Measurements from ENCODE around the gene TCF4.

TCF4 gene

GRCh38 chr18:55491616-55492015 lies 96.4 kb downstream of the TCF4 start:
- DNase-seq: no peak
- H3K36me3 Mint-ChIP-seq (ENCODE audit: low read depth): no peaks in the 10 kb centered on the region
- no peaks in the 10 kb centered on the region for H3K9me3 Mint-ChIP-seq
- no peak overlapping the region for H3K27ac Mint-ChIP-seq
- H3K4me3 Mint-ChIP-seq: no peak overlapping the region
- H3K27me3 Mint-ChIP-seq: peaks cover 42% of the 10 kb centered on the region
- H3K4me1 Mint-ChIP-seq (ENCODE audit: low read depth): peaks cover 16% of the 10 kb centered on the region

- Mint-ChIP-seq H3K4me1 (ENCODE audit: low read depth) (peaks cover 16% of the 10 kb centered on the region), H3K27ac (peak overlapping the region; percentile 82), H3K4me3 (peak overlapping the region; percentile 1), H3K27me3 (peaks cover 43% of the 10 kb centered on the region), H3K9me3 (no peaks in the 10 kb centered on the region), H3K36me3 (ENCODE audit: low read depth) (no peaks in the 10 kb centered on the region)
- DNase-seq: no peak
These were observed 98.7 kb downstream of the TCF4 start for GRCh38 chr18:55489034-55489986.

- Mint-ChIP-seq H3K27ac (no peak overlapping the region), H3K9me3 (no peaks in the 10 kb centered on the region), H3K27me3 (peaks cover 40% of the 10 kb centered on the region), H3K4me1 (ENCODE audit: low read depth) (peaks cover 16% of the 10 kb centered on the region), H3K4me3 (no peak overlapping the region), H3K36me3 (ENCODE audit: low read depth) (no peaks in the 10 kb centered on the region)
- no peak for DNase-seq
These were observed 99.5 kb downstream of the TCF4 start for GRCh38 chr18:55488473-55488872.

- no peak for DNase-seq
- Mint-ChIP-seq H3K4me3 (no peak overlapping the region), H3K9me3 (no peaks in the 10 kb centered on the region), H3K36me3 (ENCODE audit: low read depth) (no peaks in the 10 kb centered on the region), H3K27me3 (peaks cover 37% of the 10 kb centered on the region), H3K27ac (no peak overlapping the region), H3K4me1 (ENCODE audit: low read depth) (peaks cover 16% of the 10 kb centered on the region)
These were observed 100.0 kb downstream of the TCF4 start for GRCh38 chr18:55487997-55488396.

GRCh38 chr18:55486936-55487335 lies 101.1 kb downstream of the TCF4 start:
- DNase-seq: no peak
- Mint-ChIP-seq H3K9me3 (no peaks in the 10 kb centered on the region), H3K36me3 (ENCODE audit: low read depth) (no peaks in the 10 kb centered on the region), H3K4me1 (ENCODE audit: low read depth) (peaks cover 19% of the 10 kb centered on the region), H3K27ac (no peak overlapping the region), H3K27me3 (peaks cover 28% of the 10 kb centered on the region), H3K4me3 (no peak overlapping the region)

GRCh38 chr18:55485666-55486065 lies 102.3 kb downstream of the TCF4 start:
- H3K4me3 Mint-ChIP-seq: no peak overlapping the region
- H3K36me3 Mint-ChIP-seq (ENCODE audit: low read depth): no peaks in the 10 kb centered on the region

GRCh38 chr18:55484773-55485172 lies 103.2 kb downstream of the TCF4 start:
- no peak overlapping the region for H3K4me3 Mint-ChIP-seq
- no peak overlapping the region for H3K27ac Mint-ChIP-seq
- H3K36me3 Mint-ChIP-seq (ENCODE audit: low read depth): no peaks in the 10 kb centered on the region
- H3K4me1 Mint-ChIP-seq (ENCODE audit: low read depth): peaks cover 16% of the 10 kb centered on the region
- no peak for DNase-seq
- H3K27me3 Mint-ChIP-seq: peaks cover 14% of the 10 kb centered on the region
- H3K9me3 Mint-ChIP-seq: no peaks in the 10 kb centered on the region

More at GRCh38 chr18:55485666-55486065, 102.3 kb downstream of the TCF4 start:
- peaks cover 19% of the 10 kb centered on the region for H3K4me1 Mint-ChIP-seq (ENCODE audit: low read depth)
- no peaks in the 10 kb centered on the region for H3K9me3 Mint-ChIP-seq
- no peak for DNase-seq
- H3K27me3 Mint-ChIP-seq: peaks cover 15% of the 10 kb centered on the region
- no peak overlapping the region for H3K27ac Mint-ChIP-seq

- H3K36me3 Mint-ChIP-seq (ENCODE audit: low read depth): no peaks in the 10 kb centered on the region
- H3K9me3 Mint-ChIP-seq: no peaks in the 10 kb centered on the region
- H3K27me3 Mint-ChIP-seq: peaks cover 14% of the 10 kb centered on the region
- no peak overlapping the region for H3K27ac Mint-ChIP-seq
- no peak for DNase-seq
- H3K4me3 Mint-ChIP-seq: no peak overlapping the region
- peaks cover 8% of the 10 kb centered on the region for H3K4me1 Mint-ChIP-seq (ENCODE audit: low read depth)
These were observed 104.6 kb downstream of the TCF4 start for GRCh38 chr18:55483266-55483871.

GRCh38 chr18:55479656-55480420 lies 108.2 kb downstream of the TCF4 start:
- Mint-ChIP-seq H3K36me3 (ENCODE audit: low read depth) (no peaks in the 10 kb centered on the region), H3K9me3 (no peaks in the 10 kb centered on the region), H3K27ac (no peak overlapping the region), H3K4me3 (no peak overlapping the region), H3K27me3 (no peaks in the 10 kb centered on the region), H3K4me1 (ENCODE audit: low read depth) (peaks cover 25% of the 10 kb centered on the region)
- no peak for DNase-seq

GRCh38 chr18:55477860-55478581 lies 110.0 kb downstream of the TCF4 start:
- Mint-ChIP-seq H3K4me3 (peak overlapping the region; percentile 75), H3K9me3 (no peaks in the 10 kb centered on the region), H3K4me1 (ENCODE audit: low read depth) (peaks cover 25% of the 10 kb centered on the region), H3K36me3 (ENCODE audit: low read depth) (no peaks in the 10 kb centered on the region), H3K27ac (peak overlapping the region; percentile 82), H3K27me3 (no peaks in the 10 kb centered on the region)
- DNase-seq: no peak

GRCh38 chr18:55477499-55477859 lies 110.5 kb downstream of the TCF4 start:
- Mint-ChIP-seq H3K4me3 (peak overlapping the region; percentile 75), H3K27ac (peak overlapping the region; percentile 82), H3K9me3 (no peaks in the 10 kb centered on the region), H3K36me3 (ENCODE audit: low read depth) (no peaks in the 10 kb centered on the region), H3K27me3 (no peaks in the 10 kb centered on the region), H3K4me1 (ENCODE audit: low read depth) (peaks cover 22% of the 10 kb centered on the region)
- DNase-seq: peak; percentile 42

GRCh38 chr18:55475916-55476315 lies 112.1 kb downstream of the TCF4 start:
- Mint-ChIP-seq H3K27me3 (no peaks in the 10 kb centered on the region), H3K4me3 (no peak overlapping the region), H3K27ac (no peak overlapping the region), H3K4me1 (ENCODE audit: low read depth) (peaks cover 21% of the 10 kb centered on the region), H3K9me3 (no peaks in the 10 kb centered on the region), H3K36me3 (ENCODE audit: low read depth) (no peaks in the 10 kb centered on the region)
- DNase-seq: no peak

- H3K9me3 Mint-ChIP-seq: no peaks in the 10 kb centered on the region
- H3K27ac Mint-ChIP-seq: no peak overlapping the region
- peaks cover 21% of the 10 kb centered on the region for H3K4me1 Mint-ChIP-seq (ENCODE audit: low read depth)
- no peaks in the 10 kb centered on the region for H3K36me3 Mint-ChIP-seq (ENCODE audit: low read depth)
- no peak for DNase-seq
- no peak overlapping the region for H3K4me3 Mint-ChIP-seq
- H3K27me3 Mint-ChIP-seq: no peaks in the 10 kb centered on the region
These were observed 112.5 kb downstream of the TCF4 start for GRCh38 chr18:55475467-55475866.

- no peaks in the 10 kb centered on the region for H3K36me3 Mint-ChIP-seq (ENCODE audit: low read depth)
- no peak overlapping the region for H3K4me3 Mint-ChIP-seq
- no peak for DNase-seq
- no peaks in the 10 kb centered on the region for H3K27me3 Mint-ChIP-seq
- peaks cover 20% of the 10 kb centered on the region for H3K4me1 Mint-ChIP-seq (ENCODE audit: low read depth)
- H3K27ac Mint-ChIP-seq: no peak overlapping the region
- H3K9me3 Mint-ChIP-seq: no peaks in the 10 kb centered on the region
These were observed 114.4 kb downstream of the TCF4 start for GRCh38 chr18:55473560-55473959.
